Measurements from ENCODE around the gene CAPN5. TPM values are rescaled to one million over a fixed set of nuclear protein-coding genes. Genes with fewer than 3 reads are reported as not detected.

Gene CAPN5
- total and polyA plus RNA-seq, 2 of the 8 experiments (the other 6 are each of a cell fraction or from before 2014, with no cell fraction given) = 21.5 to 22.4 TPM

DNA sequence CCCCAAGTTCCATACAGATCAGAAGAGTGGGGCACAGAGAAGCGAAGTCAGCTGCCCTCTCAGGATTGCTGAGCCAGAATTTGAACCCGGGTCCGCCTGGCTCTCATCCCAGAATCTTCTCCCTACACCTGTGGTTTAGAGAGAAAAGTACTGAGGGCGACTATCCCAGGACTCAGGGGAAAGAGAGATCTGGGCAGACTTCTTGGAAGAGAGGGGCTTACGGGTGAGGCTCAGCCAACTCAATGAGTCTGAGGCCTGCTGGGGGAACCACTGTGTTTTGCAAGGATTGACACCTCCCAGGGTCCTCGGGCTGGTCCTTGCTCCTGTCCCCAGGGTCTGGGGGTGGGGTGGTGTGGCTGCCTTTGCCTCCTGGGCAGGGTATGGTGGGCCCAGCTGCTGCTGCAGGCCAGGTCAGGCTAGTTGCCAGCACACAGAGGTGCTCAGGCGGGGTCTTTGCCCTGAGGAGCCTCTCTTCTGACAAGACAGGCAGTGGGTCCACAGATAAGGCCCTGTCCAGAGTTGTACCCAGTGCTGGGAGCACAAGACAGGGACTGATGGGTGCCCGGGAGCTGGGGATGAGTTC lies 1.2 kb downstream of the CAPN5 start (continued):
- no peak for TF ChIP-seq PHF8 (conservative IDR thresholded peaks at IDR 0.05; ENCODE audit: low read depth, low read length)
- TF ChIP-seq, protein P1, sequence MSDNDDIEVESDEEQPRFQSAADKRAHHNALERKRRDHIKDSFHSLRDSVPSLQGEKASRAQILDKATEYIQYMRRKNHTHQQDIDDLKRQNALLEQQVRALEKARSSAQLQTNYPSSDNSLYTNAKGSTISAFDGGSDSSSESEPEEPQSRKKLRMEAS (IDR thresholded peaks at IDR 0.05) = no peak
- TF ChIP-seq KDM1A (IDR thresholded peaks at IDR 0.05; ENCODE audit: borderline replicate concordance, low read length) = no peak
- TF ChIP-seq POU5F1 (IDR thresholded peaks at IDR 0.05; ENCODE audit: low read depth, low read length) = no peak
- no peak for TF ChIP-seq NRF1 (IDR thresholded peaks at IDR 0.05; ENCODE audit: low read depth, low read length)
- no peak for TF ChIP-seq CTBP2 (IDR thresholded peaks at IDR 0.05; ENCODE audit: borderline replicate concordance, insufficient read depth, insufficient read length, low read length)
- TF ChIP-seq SIX5 (IDR thresholded peaks at IDR 0.05; ENCODE audit: low read depth, low read length) = no peak
